Common myeloid progenitor, CD34-positive (primary cell): Measurements from ENCODE around the gene CMTM3.
"Not testable (repeated sequence)": the region's sequence is repeated elsewhere in the genome, so short reads cannot be mapped to it uniquely, and the experiment has no call there.

ENCODE experiments used
- CTCF ChIA-PET: fragments of 350-600 bp; sonication (Branson Sonifier 250); formaldehyde crosslinking; loops from one replicate; lab custom pipeline; 2021; ENCODE audit warnings: antibody characterized with exemption; lab: Charles Lee
- POLR2A ChIA-PET: fragments of 350-600 bp; sonication (Branson Sonifier 250); formaldehyde crosslinking; loops from one replicate; lab custom pipeline; 2021; ENCODE audit warnings: antibody characterized with exemption; lab: Charles Lee
- DNase-seq, 3 donors: peaks; one replicate each; pipeline versions ENCODE4 v3.0.0 to v3.0.0-alpha.2; 2013
- H3K27ac ChIP-seq, 2 experiments: 1 replicate in 1 of 2; 2 replicates in 1 of 2; pipeline ENCODE4 v1.7.0; 2013; ENCODE audit warnings: inconsistent platforms in 2 of 2, low read length in 2 of 2, mild to moderate bottlenecking in 2 of 2, low read depth in 1 of 2, moderate library complexity in 1 of 2; ENCODE audit not compliant: severe bottlenecking in 2 of 2, insufficient read depth in 1 of 2, poor library complexity in 1 of 2
- H3K27me3 ChIP-seq, 5 experiments: replicated peaks in 2 of 5; 1 replicate in 3 of 5; 2 replicates in 2 of 5; pipeline versions ENCODE4 v1.6.1 to v1.7.0; 2013; ENCODE audit warnings: low read length in 4 of 5, mild to moderate bottlenecking in 2 of 5, moderate library complexity in 2 of 5, inconsistent platforms in 1 of 5; ENCODE audit not compliant: insufficient read depth in 5 of 5, control insufficient read depth in 4 of 5
- H3K36me3 ChIP-seq, 4 experiments: 1 replicate in 2 of 4; 2 replicates in 2 of 4; pipeline versions ENCODE4 v1.6.1 to v1.7.0; 2013; ENCODE audit warnings: low read length in 3 of 4, control low read depth in 1 of 4, mild to moderate bottlenecking in 1 of 4; ENCODE audit not compliant: control insufficient read depth in 4 of 4, insufficient read depth in 4 of 4
- H3K4me1 ChIP-seq, 4 experiments: 1 replicate in 3 of 4; 2 replicates in 1 of 4; pipeline versions ENCODE4 v1.6.1 to v1.7.1; 2013; ENCODE audit warnings: low read length in 3 of 4, mild to moderate bottlenecking in 3 of 4, control low read depth in 1 of 4, inconsistent platforms in 1 of 4, moderate library complexity in 1 of 4; ENCODE audit not compliant: control insufficient read depth in 4 of 4, insufficient read depth in 4 of 4; ENCODE audit errors: control extremely low read depth in 1 of 4
- H3K4me3 ChIP-seq, 7 experiments: 1 replicate in 4 of 7; 2 replicates in 3 of 7; pipeline versions ENCODE4 v1.5.1 to v1.7.0; 2013; ENCODE audit warnings: mild to moderate bottlenecking in 7 of 7, low read length in 6 of 7, moderate library complexity in 6 of 7, inconsistent platforms in 2 of 7, low read depth in 2 of 7, control low read depth in 1 of 7; ENCODE audit not compliant: insufficient read depth in 4 of 7, control insufficient read depth in 1 of 7; ENCODE audit errors: extremely low read depth in 1 of 7
- H3K9me3 ChIP-seq, 5 experiments: 1 replicate in 4 of 5; 2 replicates in 1 of 5; pipeline versions ENCODE4 v1.6.1 to v1.7.1; 2013; ENCODE audit warnings: low read length in 4 of 5, mild to moderate bottlenecking in 2 of 5, inconsistent platforms in 1 of 5, low read depth in 1 of 5, moderate library complexity in 1 of 5; ENCODE audit not compliant: control insufficient read depth in 4 of 5, insufficient read depth in 2 of 5; ENCODE audit errors: control extremely low read depth in 1 of 5
- WGBS: methylation state at CpG from one replicate; pipeline ENCODE4 v1.1.5; 2013; ENCODE audit not compliant: insufficient coverage; 5-methylcytosine and 5-hydroxymethylcytosine counted together

The CMTM3 gene

GRCh38 chr16:66658860-66659190, 54.3 kb downstream of the CMTM3 start:
- POLR2A ChIA-PET, result interaction anchor here (0.9 kb wide), 1 partner anchor 16 kb away, joined by 3 read pairs; no protein-coding TSS in a partner anchor
- Histone ChIP-seq H3K9me3 (no peaks in the 10 kb centered on the region), H3K36me3 (no peaks in the 10 kb centered on the region), H3K27ac (no peak overlapping the region), H3K4me3 (peak overlapping the region in 1 of 7 experiments; percentile 58), H3K27me3 (no peaks in the 10 kb centered on the region), H3K4me1 (peaks cover 8 to 51% (median 31%) of the 10 kb centered on the region in 4 experiments)
- WGBS, result 100% methylated on average over 3 of the region's 5 CpGs
- no peak for DNase-seq
- CTCF ChIA-PET, result interaction anchor here (0.9 to 2.3 kb wide), 11 partner anchors 8 to 78 kb away, joined by 3 to 8 read pairs (median 4); no protein-coding TSS in a partner anchor

GRCh38 chr16:66660422-66661209, 56.1 kb downstream of the CMTM3 start:
- DNase-seq, result peak; percentile 41 to 65 (median 52)
- Histone ChIP-seq H3K27ac (peak overlapping the region; percentile 30 to 70), H3K27me3 (no peaks in the 10 kb centered on the region), H3K9me3 (no peaks in the 10 kb centered on the region), H3K4me1 (peaks cover 4 to 47% (median 31%) of the 10 kb centered on the region in 4 experiments), H3K36me3 (no peaks in the 10 kb centered on the region), H3K4me3 (peak overlapping the region in 3 of 7 experiments; percentile 37 to 56 (median 41))
- CTCF ChIA-PET, result interaction anchor here (0.6 to 4.2 kb wide), 13 partner anchors 9 to 255 kb away, joined by 3 to 51 read pairs (median 4); no protein-coding TSS in a partner anchor
- POLR2A ChIA-PET, result interaction anchor here (0.5 to 1.9 kb wide), 2 partner anchors 8 to 10 kb away, joined by 3 to 5 read pairs; no protein-coding TSS in a partner anchor
- WGBS, result 0% methylated on average over 9 of the region's 9 CpGs

GRCh38 chr16:66661210-66661560, 56.7 kb downstream of the CMTM3 start:
- CTCF ChIA-PET, result interaction anchor here (0.6 to 4.2 kb wide), 13 partner anchors 9 to 256 kb away, joined by 3 to 51 read pairs (median 4); no protein-coding TSS in a partner anchor
- DNase-seq, result no peak
- Histone ChIP-seq H3K9me3 (no peaks in the 10 kb centered on the region), H3K27me3 (no peaks in the 10 kb centered on the region), H3K36me3 (no peaks in the 10 kb centered on the region), H3K27ac (peak overlapping the region; percentile 30 to 70), H3K4me1 (peaks cover 4 to 47% (median 31%) of the 10 kb centered on the region in 4 experiments), H3K4me3 (peak overlapping the region in 2 of 7 experiments; percentile 6 to 56)
- POLR2A ChIA-PET, result interaction anchor here (1.9 kb wide), 1 partner anchor 10 kb away, joined by 5 read pairs; no protein-coding TSS in a partner anchor
- WGBS, result 39% methylated on average over 3 of the region's 4 CpGs

- POLR2A ChIA-PET, result interaction anchor here (1.2 to 1.9 kb wide), 2 partner anchors 11 to 14 kb away, joined by 3 to 5 read pairs; no protein-coding TSS in a partner anchor
- 82% methylated on average over 2 of the region's 6 CpGs for WGBS
- not testable (repeated sequence) for H3K27ac ChIP-seq
Measured at GRCh38 chr16:66661671-66662346, 57.3 kb downstream of the CMTM3 start.

GRCh38 chr16:66662445-66663194, 58.1 kb downstream of the CMTM3 start:
- POLR2A ChIA-PET, result interaction anchor here (1.2 kb wide), 1 partner anchor 13 kb away, joined by 3 read pairs; no protein-coding TSS in a partner anchor
- Histone ChIP-seq H3K36me3 (no peaks in the 10 kb centered on the region), H3K27me3 (no peaks in the 10 kb centered on the region), H3K4me3 (no peak overlapping the region), H3K27ac (no peak overlapping the region), H3K9me3 (no peaks in the 10 kb centered on the region), H3K4me1 (peaks cover 4 to 44% (median 29%) of the 10 kb centered on the region in 4 experiments)
- CTCF ChIA-PET, result interaction anchor here (0.7 to 4.2 kb wide), 12 partner anchors 8 to 254 kb away, joined by 3 to 51 read pairs (median 4); partner anchors contain the start of gene CMTM4
- 74% methylated on average over 5 of the region's 7 CpGs for WGBS
- DNase-seq, result no peak

More at GRCh38 chr16:66661671-66662346, 57.3 kb downstream of the CMTM3 start:
- not testable (repeated sequence) for DNase-seq, H3K4me3 ChIP-seq, H3K9me3 ChIP-seq, H3K36me3 ChIP-seq, H3K27me3 ChIP-seq
- H3K4me1 ChIP-seq, result peaks cover 4 to 47% (median 31%) of the 10 kb centered on the region in 4 experiments
- CTCF ChIA-PET, result interaction anchor here (0.7 to 4.2 kb wide), 13 partner anchors 9 to 256 kb away, joined by 3 to 51 read pairs (median 3); partner anchors contain the start of gene NAE1
